Effector CD4-positive, alpha-beta T cell (primary cell): ENCODE results near the gene MC5R.
"Not testable (repeated sequence)": the region's sequence is repeated elsewhere in the genome, so short reads cannot be mapped to it uniquely, and the experiment has no call there.

ENCODE experiments used
- DNase-seq: peaks from one replicate; pipeline ENCODE4 v3.0.0-alpha.2; 2020

MC5R gene

GRCh38 chr18:13849791-13850190 is 25.8 kb downstream of the MC5R start:
- no peak for DNase-seq

- DNase-seq, result not testable (repeated sequence)
Measured at GRCh38 chr18:13862898-13863297, 38.9 kb downstream of the MC5R start.

GRCh38 chr18:13868501-13869271 is 44.7 kb downstream of the MC5R start:
- DNase-seq, result no peak

- no peak for DNase-seq
Measured at GRCh38 chr18:13871701-13872100, 47.8 kb downstream of the MC5R start.

- no peak for DNase-seq
Measured at GRCh38 chr18:13872373-13872772, 48.4 kb downstream of the MC5R start.

GRCh38 chr18:13872932-13873331 is 49.0 kb downstream of the MC5R start:
- DNase-seq, result no peak

GRCh38 chr18:13874558-13874957 is 50.6 kb downstream of the MC5R start:
- DNase-seq, result no peak
